Measurements from ENCODE around the gene CCDC148.

CCDC148 gene

DNA sequence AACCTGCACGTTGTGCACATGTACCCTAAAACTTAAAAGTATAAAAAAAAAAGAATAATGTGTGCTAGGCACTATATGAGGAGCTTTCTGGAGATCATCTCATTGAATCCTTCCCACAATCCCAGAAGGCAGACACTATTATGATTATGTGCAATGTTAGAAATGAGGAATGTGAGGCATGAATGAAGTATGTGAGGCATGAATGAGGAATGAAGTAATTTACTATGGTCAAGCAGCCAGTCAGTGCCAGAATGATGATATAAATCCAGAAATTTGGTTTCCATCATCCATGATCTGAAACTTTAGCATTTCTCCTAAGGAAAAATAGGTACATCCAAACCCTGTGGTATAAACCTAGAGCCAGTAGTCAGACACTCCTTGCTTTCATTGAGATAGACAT, 42.0 kb downstream of the CCDC148 start:
- no peak overlapping the region for H2AFZ ChIP-seq (ENCODE audit: low read depth, low read length)
- no peaks in the 10 kb centered on the region for H3K4me1 ChIP-seq (ENCODE audit: low read length)
- H3K9me3 ChIP-seq (ENCODE audit: insufficient read depth, low read length) = peaks cover 3% of the 10 kb centered on the region; the same call in 1 of the 2 replicates
- H3K9ac ChIP-seq (ENCODE audit: low read length) = no peak overlapping the region
- H3K36me3 ChIP-seq (replicated peaks; ENCODE audit: low read depth, low read length) = no peaks in the 10 kb centered on the region
- TF ChIP-seq, protein P1, sequence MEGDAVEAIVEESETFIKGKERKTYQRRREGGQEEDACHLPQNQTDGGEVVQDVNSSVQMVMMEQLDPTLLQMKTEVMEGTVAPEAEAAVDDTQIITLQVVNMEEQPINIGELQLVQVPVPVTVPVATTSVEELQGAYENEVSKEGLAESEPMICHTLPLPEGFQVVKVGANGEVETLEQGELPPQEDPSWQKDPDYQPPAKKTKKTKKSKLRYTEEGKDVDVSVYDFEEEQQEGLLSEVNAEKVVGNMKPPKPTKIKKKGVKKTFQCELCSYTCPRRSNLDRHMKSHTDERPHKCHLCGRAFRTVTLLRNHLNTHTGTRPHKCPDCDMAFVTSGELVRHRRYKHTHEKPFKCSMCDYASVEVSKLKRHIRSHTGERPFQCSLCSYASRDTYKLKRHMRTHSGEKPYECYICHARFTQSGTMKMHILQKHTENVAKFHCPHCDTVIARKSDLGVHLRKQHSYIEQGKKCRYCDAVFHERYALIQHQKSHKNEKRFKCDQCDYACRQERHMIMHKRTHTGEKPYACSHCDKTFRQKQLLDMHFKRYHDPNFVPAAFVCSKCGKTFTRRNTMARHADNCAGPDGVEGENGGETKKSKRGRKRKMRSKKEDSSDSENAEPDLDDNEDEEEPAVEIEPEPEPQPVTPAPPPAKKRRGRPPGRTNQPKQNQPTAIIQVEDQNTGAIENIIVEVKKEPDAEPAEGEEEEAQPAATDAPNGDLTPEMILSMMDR (IDR thresholded peaks at IDR 0.05; ENCODE audit: low read depth, low read length) = no peak
- TF ChIP-seq EZH2phosphoT487 (IDR thresholded peaks at IDR 0.05; ENCODE audit: low read depth) = no peak
- H3K79me2 ChIP-seq (ENCODE audit: low read length) = no peaks in the 10 kb centered on the region
- no peaks in the 10 kb centered on the region for H4K20me1 ChIP-seq (ENCODE audit: insufficient read depth, low read length)
- H3K27me3 ChIP-seq (ENCODE audit: low read depth, low read length) = no peaks in the 10 kb centered on the region
- no peak overlapping the region for H3K4me3 ChIP-seq (ENCODE audit: low read length)
- no peak overlapping the region for H3K27ac ChIP-seq (ENCODE audit: low read length)
- no peak overlapping the region for H3K4me2 ChIP-seq (ENCODE audit: low read length)

DNA sequence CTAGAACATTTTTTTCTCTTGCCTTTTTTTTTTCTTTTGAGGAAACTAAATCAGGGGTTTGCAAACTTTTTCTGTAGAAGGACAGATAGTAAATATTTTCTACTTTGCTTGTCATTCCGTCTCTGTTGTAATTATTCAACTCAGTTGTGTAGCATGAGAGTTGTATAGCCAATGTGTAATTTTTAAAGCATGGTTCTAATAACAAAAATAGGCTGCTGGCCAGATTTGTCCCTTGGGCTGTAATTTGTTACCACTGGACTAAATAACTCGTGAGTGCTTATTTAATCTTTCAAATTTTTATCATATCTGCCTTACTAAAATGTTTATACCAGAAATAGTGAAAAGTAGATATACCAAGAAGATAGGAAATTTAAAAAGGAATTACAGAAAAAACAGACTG, 43.0 kb downstream of the CCDC148 start:
- no peaks in the 10 kb centered on the region for H3K36me3 ChIP-seq (replicated peaks; ENCODE audit: low read depth, low read length)
- no peaks in the 10 kb centered on the region for H4K20me1 ChIP-seq (ENCODE audit: insufficient read depth, low read length)
- no peaks in the 10 kb centered on the region for H3K4me1 ChIP-seq (ENCODE audit: low read length)
- no peaks in the 10 kb centered on the region for H3K79me2 ChIP-seq (ENCODE audit: low read length)
- no peak overlapping the region for H3K9ac ChIP-seq (ENCODE audit: low read length)
- H3K27me3 ChIP-seq (ENCODE audit: low read depth, low read length) = no peaks in the 10 kb centered on the region
- no peak overlapping the region for H3K4me2 ChIP-seq (ENCODE audit: low read length)
- peaks cover 3% of the 10 kb centered on the region; the same call in 1 of the 2 replicates for H3K9me3 ChIP-seq (ENCODE audit: insufficient read depth, low read length)
- no peak overlapping the region for H3K4me3 ChIP-seq (ENCODE audit: low read length)
- H3K27ac ChIP-seq (ENCODE audit: low read length) = no peak overlapping the region
- TF ChIP-seq EZH2phosphoT487 (IDR thresholded peaks at IDR 0.05; ENCODE audit: low read depth) = no peak
- TF ChIP-seq, protein P1 (IDR thresholded peaks at IDR 0.05; ENCODE audit: low read depth, low read length) = no peak
- no peak overlapping the region for H2AFZ ChIP-seq (ENCODE audit: low read depth, low read length)

DNA sequence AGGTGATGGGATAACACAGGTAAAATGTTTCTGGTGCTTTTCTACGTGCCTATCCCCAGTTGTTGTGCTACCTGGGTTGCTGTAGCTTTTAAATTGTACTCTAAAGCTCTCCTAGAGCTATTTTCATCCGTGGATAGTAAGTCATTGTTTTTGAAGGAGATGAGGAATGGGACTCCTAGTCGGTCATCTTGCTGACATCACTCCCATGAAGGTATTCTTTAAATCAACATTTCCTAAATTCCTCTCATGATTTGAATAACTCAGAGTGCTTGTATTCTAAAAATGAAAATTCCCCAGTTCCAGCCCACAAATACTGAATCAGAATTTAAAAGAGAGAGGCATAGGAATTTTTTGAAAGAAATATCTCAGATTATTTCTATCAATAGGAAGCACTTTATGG, 44.3 kb downstream of the CCDC148 start:
- Histone ChIP-seq H3K9me3 (ENCODE audit: insufficient read depth, low read length) (peaks cover 3% of the 10 kb centered on the region; the same call in 1 of the 2 replicates), H3K4me3 (ENCODE audit: low read length) (no peak overlapping the region)
- no peak for TF ChIP-seq EZH2phosphoT487 (IDR thresholded peaks at IDR 0.05; ENCODE audit: low read depth)

DNA sequence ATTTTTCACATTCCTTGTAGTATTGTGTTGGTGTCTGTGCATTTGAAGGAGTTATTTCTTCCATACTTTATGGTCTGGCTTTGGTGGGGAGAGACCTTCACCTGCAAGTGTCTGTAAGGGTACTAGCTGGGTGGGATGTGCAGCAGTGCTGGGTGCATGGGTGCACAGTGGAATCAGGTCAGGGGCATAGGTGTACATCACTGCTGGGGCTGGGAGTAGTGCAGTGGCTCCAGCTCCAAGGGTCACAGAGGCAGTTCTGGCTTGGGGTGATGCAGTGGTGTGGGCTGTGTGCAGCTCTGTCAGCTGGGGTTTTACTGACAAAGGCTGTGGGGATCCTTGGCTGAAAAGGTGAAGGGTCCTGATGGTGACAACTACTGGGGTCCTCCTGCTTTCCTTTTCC, 44.8 kb downstream of the CCDC148 start:
- Histone ChIP-seq H3K9me3 (ENCODE audit: insufficient read depth, low read length) (peaks cover 3% of the 10 kb centered on the region; the same call in 1 of the 2 replicates), H3K36me3 (replicated peaks; ENCODE audit: low read depth, low read length) (no peaks in the 10 kb centered on the region), H3K27ac (ENCODE audit: low read length) (no peak overlapping the region), H3K79me2 (ENCODE audit: low read length) (no peaks in the 10 kb centered on the region), H2AFZ (ENCODE audit: low read depth, low read length) (no peak overlapping the region), H3K4me3 (ENCODE audit: low read length) (no peak overlapping the region), H3K27me3 (ENCODE audit: low read depth, low read length) (no peaks in the 10 kb centered on the region), H3K4me1 (ENCODE audit: low read length) (no peaks in the 10 kb centered on the region), H4K20me1 (ENCODE audit: insufficient read depth, low read length) (no peaks in the 10 kb centered on the region), H3K9ac (ENCODE audit: low read length) (no peak overlapping the region), H3K4me2 (ENCODE audit: low read length) (no peak overlapping the region)
- no peak for TF ChIP-seq EZH2phosphoT487 (IDR thresholded peaks at IDR 0.05; ENCODE audit: low read depth)
- TF ChIP-seq, protein P1 (IDR thresholded peaks at IDR 0.05; ENCODE audit: low read depth, low read length) = no peak

More for the DNA sequence above, 44.3 kb downstream of the CCDC148 start:
- Histone ChIP-seq H3K79me2 (ENCODE audit: low read length) (no peaks in the 10 kb centered on the region), H3K27ac (ENCODE audit: low read length) (no peak overlapping the region), H4K20me1 (ENCODE audit: insufficient read depth, low read length) (no peaks in the 10 kb centered on the region), H3K36me3 (replicated peaks; ENCODE audit: low read depth, low read length) (no peaks in the 10 kb centered on the region), H2AFZ (ENCODE audit: low read depth, low read length) (no peak overlapping the region), H3K4me2 (ENCODE audit: low read length) (no peak overlapping the region), H3K27me3 (ENCODE audit: low read depth, low read length) (no peaks in the 10 kb centered on the region), H3K9ac (ENCODE audit: low read length) (no peak overlapping the region), H3K4me1 (ENCODE audit: low read length) (no peaks in the 10 kb centered on the region)
